NCI-H2171 (cell line): ENCODE results near the gene WNT9B.

Experiments used
- DNase-seq: peaks from one replicate; lab custom pipeline; 2025; lab: John Stamatoyannopoulos, UW

Gene WNT9B

GRCh38 chr17:46857600-46857999 is 6.2 kb downstream of the WNT9B start:
- no peak for DNase-seq

DNA sequence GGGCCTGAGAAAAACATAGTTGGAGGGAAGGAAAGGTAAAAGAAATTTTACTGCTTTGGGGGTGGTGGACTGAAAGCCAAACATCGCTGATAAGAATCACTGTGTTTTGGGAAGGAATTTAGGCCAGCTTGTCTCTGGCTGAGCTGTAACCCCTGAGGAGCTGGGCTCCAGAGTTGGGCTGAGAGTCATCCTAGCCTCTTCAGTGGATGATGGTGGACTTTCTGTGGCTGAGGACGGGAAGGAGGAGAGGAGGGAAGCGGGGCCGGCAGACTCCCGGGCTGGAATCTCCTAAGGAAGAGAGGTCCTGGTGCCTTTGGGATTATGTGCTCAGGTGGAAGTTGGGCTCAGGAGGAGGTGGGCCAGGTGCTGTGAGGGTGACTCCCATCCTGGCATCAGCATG is 8.6 kb downstream of the WNT9B start:
- DNase-seq = no peak

- DNase-seq = no peak
Measured at GRCh38 chr17:46862949-46863348, 11.6 kb downstream of the WNT9B start.

DNA sequence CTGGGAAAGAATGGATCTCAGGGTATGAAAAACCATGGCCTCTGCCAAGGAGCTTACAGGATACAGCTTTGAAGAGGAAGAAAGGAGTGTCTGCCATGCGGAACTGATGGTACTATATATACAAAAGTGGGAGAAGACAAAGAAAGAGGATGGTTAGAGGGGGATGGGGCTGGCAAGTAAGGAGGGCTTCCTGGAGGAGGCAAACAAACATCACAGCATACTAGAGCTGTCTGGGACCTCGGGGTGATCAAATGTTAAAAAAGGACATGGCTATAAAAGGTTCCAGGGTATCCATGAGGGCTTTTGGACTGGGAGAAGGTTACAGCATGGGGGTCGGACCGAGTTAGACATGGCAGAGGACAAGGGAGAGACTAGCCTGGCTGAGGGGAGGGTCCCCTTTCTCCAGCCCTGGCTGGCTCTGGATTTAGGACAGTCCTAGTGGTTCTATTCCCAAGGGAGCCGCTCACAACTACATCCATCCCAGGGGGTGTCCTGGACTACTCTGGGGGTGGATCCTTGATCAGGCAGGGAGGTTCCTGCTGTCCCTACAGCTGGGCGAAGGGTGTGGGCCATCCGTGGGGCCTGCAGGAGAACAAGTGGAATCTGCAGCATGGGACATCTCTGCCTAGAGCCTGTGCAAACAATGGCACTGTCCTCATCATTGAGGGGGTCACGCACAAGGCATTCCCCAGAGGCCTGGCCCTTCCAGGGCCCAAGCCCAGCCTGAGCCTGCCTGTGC is 12.2 kb downstream of the WNT9B start:
- no peak for DNase-seq

DNA sequence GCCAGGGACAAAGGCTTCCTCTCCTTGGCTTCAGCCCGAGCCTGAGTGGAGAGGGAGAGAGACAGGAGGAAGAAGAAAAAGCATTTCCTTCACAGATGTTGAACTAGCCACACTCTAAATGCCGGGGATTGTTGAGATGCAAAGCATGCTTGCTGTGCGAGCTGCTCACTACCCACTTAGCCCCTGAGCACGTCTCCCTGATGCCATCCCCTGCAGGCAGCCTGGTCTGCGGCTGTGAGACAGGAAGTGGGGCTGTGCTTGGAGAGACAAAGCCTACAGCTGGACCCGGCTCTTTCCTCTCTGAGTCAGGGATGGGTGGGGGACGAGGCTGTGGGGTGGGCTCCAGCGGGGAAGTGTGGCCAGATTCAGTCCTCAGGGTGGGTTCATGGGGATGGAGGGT is 13.7 kb downstream of the WNT9B start:
- DNase-seq = no peak

- DNase-seq = no peak
Measured at GRCh38 chr17:46866325-46866724, 14.9 kb downstream of the WNT9B start.

DNA sequence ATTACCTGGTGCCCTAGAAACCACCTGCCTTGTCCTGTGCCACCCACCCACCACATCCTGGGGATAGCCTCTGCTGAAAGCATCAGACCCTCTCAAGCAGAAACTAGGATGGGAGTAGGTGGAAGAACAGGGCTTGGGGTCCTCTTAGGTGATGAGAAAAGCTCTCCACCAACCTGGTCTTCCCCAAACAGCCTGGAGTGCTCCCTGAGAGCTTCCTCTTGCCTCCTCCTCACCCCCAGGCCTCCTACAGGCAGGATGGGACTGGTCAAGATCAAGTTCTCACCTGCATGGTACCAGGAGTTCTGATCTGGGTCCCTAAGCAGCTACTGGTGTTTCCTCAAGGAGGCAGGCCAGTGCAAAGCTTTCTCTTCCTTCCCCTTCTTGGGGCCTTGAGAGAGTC is 15.4 kb downstream of the WNT9B start:
- DNase-seq = no peak

DNA sequence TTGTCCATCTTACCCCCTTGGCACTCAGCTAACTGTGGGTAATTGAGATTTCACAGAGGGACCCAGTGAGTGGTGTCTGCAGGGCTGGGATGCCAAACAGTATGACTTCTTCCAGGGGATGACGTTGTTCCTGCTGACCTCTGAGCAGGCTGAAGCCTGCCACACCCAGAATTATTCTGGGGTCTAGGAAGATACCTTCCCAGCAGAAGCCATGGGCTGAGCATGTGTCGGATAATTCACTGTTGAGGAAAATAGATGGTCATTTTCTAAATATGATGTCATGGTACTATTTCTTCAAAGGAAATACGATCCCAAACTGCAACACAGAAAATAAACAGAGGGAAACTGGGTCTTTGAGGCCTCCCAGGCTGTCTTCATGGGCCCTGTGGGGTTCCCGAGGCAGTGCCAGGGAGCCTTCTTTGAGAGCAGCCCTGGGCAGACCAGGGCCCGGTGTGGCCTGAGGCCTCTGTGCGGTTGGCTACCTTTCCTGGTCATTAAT is 17.4 kb downstream of the WNT9B start:
- DNase-seq = no peak

GRCh38 chr17:46869296-46869695 is 17.9 kb downstream of the WNT9B start:
- DNase-seq = no peak

DNA sequence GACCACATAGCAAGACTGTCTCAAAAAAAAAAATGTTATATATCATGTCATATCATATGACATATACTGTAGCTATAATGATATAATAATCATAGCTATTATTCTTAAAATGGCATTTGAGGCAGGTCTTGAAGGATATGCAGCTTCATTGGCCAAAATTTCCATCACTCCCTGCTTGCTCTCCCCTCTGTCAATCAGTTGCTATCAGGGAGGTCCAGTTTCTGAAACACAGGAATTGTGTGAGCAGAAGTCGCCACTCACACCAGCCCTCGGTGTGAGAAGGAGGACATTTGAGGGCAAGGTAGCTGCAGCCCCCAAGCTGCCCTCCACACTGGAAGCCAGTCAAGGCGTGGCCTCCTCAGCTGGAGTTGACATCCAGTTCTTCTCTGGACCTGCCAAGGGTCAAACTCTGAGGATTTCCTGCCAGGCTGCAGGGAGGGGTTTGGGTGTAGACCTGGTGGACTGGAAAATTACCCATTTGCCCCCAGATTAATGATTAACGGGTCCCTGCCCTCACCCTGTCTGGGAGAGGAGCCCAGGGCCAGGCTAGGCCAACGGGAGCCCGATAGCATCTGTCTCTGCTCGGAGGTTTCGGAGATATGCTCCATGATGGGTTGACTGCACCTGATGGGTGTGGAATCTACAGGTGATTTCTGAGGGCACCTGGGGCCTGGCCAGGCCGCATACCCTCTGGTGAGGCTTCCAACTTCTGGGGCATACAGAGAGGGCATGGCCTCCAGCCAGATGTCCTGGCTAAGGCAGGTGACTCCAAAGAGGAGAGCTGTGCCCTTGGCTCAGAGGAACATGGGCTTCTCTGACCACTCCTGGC is 18.8 kb downstream of the WNT9B start:
- no peak for DNase-seq

- no peak for DNase-seq
Measured at GRCh38 chr17:46872421-46872820, 21.0 kb downstream of the WNT9B start.

DNA sequence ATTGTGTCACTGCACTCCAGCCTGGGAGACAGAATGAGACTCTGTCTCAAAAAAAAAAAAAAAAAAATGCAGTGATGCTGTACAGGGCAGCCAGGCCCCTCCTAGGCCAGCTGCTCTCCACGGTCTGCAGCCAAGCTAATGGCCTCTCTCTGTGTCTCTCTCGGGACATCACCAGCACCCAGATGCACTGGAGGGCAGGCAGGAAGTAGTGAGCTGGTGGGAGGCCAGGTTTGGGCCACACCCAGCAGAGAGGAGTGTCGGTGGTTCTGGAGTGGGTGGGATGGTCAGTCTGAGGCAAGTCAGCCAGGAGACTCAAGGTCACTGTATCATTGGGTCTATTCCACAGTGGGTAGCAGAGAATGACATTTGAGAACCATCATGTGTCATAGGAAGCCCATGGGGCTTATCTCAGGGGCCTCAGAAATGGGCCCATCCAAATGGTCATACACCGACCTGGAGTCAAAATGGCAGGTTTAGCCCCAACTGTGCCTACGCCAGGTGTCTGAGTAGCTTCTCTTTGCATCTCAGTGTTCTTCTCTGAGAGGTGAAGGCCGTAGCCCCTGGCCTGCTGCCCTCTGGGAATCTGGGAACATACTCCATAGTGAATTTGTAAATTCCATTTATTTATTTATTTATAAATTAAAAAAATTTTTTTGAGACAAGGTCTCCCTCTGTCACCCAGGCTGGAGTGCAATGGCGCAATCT is 22.7 kb downstream of the WNT9B start:
- DNase-seq = no peak

GRCh38 chr17:46874906-46875305 is 23.5 kb downstream of the WNT9B start:
- no peak for DNase-seq

DNA sequence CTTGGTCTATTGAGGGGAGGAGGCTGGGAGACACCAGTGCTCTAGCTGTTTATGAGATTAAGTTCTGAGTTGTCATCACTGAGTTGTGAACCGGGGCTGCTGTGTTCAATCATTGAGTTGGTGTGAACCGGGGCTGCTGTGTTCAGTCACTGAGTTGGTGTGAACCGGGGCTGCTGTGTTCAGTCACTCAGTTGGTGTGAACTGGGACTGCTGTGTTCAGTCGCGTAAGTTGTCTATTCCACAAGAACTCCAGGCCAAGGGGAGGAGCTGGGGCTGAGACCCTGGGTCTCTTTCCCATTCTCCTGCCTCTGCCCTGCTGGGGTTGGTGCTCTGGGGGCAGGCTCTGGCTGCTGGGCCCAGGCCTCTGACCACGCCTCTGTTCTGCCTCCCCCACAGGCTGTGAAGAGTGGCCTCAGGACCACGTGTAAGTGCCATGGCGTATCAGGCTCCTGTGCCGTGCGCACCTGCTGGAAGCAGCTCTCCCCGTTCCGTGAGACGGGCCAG is 24.5 kb downstream of the WNT9B start:
- DNase-seq = no peak

- peak; percentile 9 for DNase-seq
Measured at GRCh38 chr17:46876353-46876887, 25.0 kb downstream of the WNT9B start.

DNA sequence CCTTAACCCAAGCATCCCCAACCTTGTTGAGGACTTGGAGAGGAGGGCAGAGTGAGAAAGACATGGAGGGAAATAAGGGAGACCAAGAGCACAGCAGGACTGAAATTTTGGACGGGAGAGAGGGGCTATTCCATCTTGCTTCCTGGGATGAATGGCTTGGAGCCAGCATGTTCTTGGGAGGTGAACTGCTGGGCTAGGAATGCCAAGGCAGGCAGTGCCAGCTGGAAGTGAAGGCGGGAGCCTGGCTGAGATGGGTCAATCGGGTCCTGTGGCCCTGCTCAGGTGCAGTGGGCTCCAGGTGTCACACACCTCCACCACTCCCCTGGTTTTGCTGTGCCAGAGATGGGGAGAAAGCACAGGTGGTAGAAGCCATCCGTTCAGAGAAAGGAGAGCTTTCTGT is 25.5 kb downstream of the WNT9B start:
- no peak for DNase-seq

- no peak for DNase-seq
Measured at GRCh38 chr17:46877466-46877865, 26.1 kb downstream of the WNT9B start.

DNA sequence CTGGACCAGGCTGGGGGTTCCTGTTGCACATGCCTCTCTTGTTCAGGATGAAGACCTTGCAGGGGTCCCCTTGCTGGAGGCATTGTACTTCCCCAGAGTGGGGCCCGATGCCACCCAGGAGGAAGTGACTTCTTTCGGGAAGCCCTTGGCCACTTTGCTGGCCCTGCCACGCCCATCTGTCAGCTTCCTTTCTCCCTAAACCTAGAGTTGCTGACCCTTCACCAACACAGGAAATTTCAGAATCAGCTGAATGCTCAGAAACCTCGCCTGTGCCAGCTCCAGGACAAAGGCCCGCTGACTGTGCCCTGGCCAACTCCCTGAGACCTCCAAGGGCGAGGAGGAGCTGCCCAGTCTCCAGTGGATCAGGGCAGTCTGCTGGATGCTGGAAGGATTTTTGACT is 26.7 kb downstream of the WNT9B start:
- DNase-seq = no peak

DNA sequence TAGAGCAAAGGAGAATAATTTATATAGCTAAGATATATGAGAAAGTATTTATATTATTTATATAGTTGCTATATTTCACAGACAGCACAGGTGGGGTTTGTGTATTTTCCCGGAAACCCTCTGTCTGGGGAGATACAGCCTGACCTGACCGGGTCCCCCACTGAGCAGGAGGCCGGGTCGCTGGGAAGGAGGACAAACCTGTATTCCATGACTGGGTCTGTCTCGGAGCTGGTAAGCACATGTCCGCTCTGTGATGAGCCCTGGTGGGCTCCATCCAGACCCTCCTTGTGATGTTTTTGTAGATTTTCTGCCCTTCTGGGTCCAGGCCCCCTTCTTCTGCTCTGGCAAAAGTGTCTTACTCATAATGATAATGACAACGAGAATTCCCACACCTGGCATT is 27.7 kb downstream of the WNT9B start:
- no peak for DNase-seq

DNA sequence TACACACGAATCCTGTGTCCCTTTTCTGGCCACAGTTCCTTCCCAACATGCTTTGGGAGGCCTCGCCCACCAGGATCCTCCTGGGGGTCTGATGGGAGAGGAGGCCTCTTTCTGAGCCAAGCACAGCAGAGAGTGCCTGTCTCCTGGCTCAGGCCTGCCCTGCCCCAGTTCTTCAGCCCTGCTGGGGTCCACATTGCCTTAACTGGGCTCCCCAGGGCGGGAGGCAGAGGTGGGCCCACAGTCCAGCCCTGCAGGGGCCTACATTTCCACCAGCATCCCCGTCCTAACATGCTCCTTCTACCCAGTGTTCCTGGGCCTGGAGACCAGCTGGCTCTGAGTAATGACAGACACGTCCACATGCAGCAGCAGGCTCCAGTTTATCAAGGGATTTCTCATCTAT is 29.6 kb downstream of the WNT9B start:
- DNase-seq = no peak

- DNase-seq = no peak
Measured at GRCh38 chr17:46882666-46883065, 31.3 kb downstream of the WNT9B start.

DNA sequence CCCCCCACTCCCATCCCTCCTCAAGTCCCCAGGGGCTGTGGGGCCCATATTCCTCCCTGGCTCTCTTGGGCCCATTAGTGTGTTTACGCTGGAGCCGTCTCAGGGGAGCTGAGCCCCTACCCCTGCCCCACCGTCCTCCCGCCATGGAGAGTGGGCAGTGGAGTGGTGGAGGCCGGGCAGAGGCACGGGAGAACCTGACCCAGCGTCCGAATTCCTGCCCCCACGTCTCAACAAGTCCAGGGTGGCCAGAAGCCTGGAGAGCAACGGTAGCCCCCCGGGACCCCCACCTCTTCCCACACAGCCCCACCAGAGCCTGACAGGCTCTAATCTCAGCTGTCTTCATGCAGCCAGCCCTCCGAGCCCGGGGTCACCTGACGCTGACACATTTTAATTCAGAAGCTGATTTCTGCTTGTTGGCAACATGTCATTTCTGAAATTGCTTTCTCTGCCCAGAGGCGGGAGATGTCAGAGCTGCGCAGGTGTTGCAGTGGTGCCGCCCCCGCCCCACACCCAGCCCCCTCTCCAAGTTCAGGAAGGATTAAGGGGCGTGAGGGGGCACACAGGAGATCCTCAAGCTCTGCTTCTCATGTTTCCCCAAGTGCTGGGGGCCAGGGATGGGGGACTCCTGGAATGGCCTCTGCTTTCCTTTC is 32.6 kb downstream of the WNT9B start:
- no peak for DNase-seq
